Measurements from ENCODE around the gene RSRC1. TPM values are rescaled to one million over a fixed set of nuclear protein-coding genes. Genes with fewer than 3 reads are reported as not detected.

Gene RSRC1
- total and polyA plus RNA-seq, 2 donors (not counting 1 experiment from before 2014, with no cell fraction given), result 12.6 to 43.1 TPM

GRCh38 chr3:158552124-158552523, 442.2 kb downstream of the RSRC1 start:
- Histone ChIP-seq H3K4me1 (ENCODE audit: control insufficient read depth, extremely low read depth, insufficient read depth, low read length) (no peaks in the 10 kb centered on the region), H3K79me2 (ENCODE audit: control insufficient read depth, insufficient read depth, low read length) (no peaks in the 10 kb centered on the region), H3K9me3 (ENCODE audit: control insufficient read depth, insufficient read depth, low read depth, low read length) (no peaks in the 10 kb centered on the region), H3K27ac (ENCODE audit: insufficient read depth, low read length) (no peak overlapping the region), H2AFZ (ENCODE audit: low read length) (no peak overlapping the region), H4K20me1 (ENCODE audit: control insufficient read depth, extremely low read depth, insufficient read depth, low read length) (no peaks in the 10 kb centered on the region), H3K9ac (ENCODE audit: insufficient read depth, low read length) (no peak overlapping the region), H3K36me3 (ENCODE audit: control insufficient read depth, insufficient read depth, low read length) (no peaks in the 10 kb centered on the region), H3K27me3 (ENCODE audit: control insufficient read depth, insufficient read depth, low read length) (no peaks in the 10 kb centered on the region), H3K4me2 (ENCODE audit: extremely low read depth, insufficient read depth, low read length) (no peak overlapping the region), H3K4me3 (replicated peaks in 1 of 4; ENCODE audit: control extremely low read depth in 1 of 4, insufficient read depth in 1 of 4, low read depth in 3 of 4, low read length in 4 of 4) (no peak overlapping the region)
- TF ChIP-seq CTCF (conservative IDR thresholded peaks at IDR 0.05 in 1 of 2, IDR thresholded peaks at IDR 0.05 in 1 of 2; ENCODE audit: low read depth in 1 of 2, low read length in 2 of 2) (no peak), EZH2 (IDR thresholded peaks at IDR 0.05; ENCODE audit: low read length, missing control alignments) (no peak)
- DNase-seq (ENCODE audit: low read depth in 2 of 2), result no peak

- Histone ChIP-seq H3K4me3 (replicated peaks in 1 of 4; ENCODE audit: control extremely low read depth in 1 of 4, insufficient read depth in 1 of 4, low read depth in 3 of 4, low read length in 4 of 4) (no peak overlapping the region), H4K20me1 (ENCODE audit: control insufficient read depth, extremely low read depth, insufficient read depth, low read length) (no peaks in the 10 kb centered on the region), H2AFZ (ENCODE audit: low read length) (no peak overlapping the region), H3K27me3 (ENCODE audit: control insufficient read depth, insufficient read depth, low read length) (no peaks in the 10 kb centered on the region), H3K27ac (ENCODE audit: insufficient read depth, low read length) (no peak overlapping the region), H3K79me2 (ENCODE audit: control insufficient read depth, insufficient read depth, low read length) (no peaks in the 10 kb centered on the region), H3K4me1 (ENCODE audit: control insufficient read depth, extremely low read depth, insufficient read depth, low read length) (no peaks in the 10 kb centered on the region), H3K4me2 (ENCODE audit: extremely low read depth, insufficient read depth, low read length) (no peak overlapping the region), H3K9ac (ENCODE audit: insufficient read depth, low read length) (no peak overlapping the region), H3K9me3 (ENCODE audit: control insufficient read depth, insufficient read depth, low read depth, low read length) (no peaks in the 10 kb centered on the region), H3K36me3 (ENCODE audit: control insufficient read depth, insufficient read depth, low read length) (no peaks in the 10 kb centered on the region)
- TF ChIP-seq EZH2 (IDR thresholded peaks at IDR 0.05; ENCODE audit: low read length, missing control alignments) (no peak), CTCF (conservative IDR thresholded peaks at IDR 0.05 in 1 of 2, IDR thresholded peaks at IDR 0.05 in 1 of 2; ENCODE audit: low read depth in 1 of 2, low read length in 2 of 2) (no peak)
- no peak for DNase-seq (ENCODE audit: low read depth in 2 of 2)
Measured at GRCh38 chr3:158559504-158559903, 449.6 kb downstream of the RSRC1 start.

- Histone ChIP-seq H3K4me3 (replicated peaks in 1 of 4; ENCODE audit: control extremely low read depth in 1 of 4, insufficient read depth in 1 of 4, low read depth in 3 of 4, low read length in 4 of 4) (no peak overlapping the region), H3K27me3 (ENCODE audit: control insufficient read depth, insufficient read depth, low read length) (no peaks in the 10 kb centered on the region), H3K4me1 (ENCODE audit: control insufficient read depth, extremely low read depth, insufficient read depth, low read length) (no peaks in the 10 kb centered on the region), H2AFZ (ENCODE audit: low read length) (no peak overlapping the region), H3K9me3 (ENCODE audit: control insufficient read depth, insufficient read depth, low read depth, low read length) (no peaks in the 10 kb centered on the region), H3K79me2 (ENCODE audit: control insufficient read depth, insufficient read depth, low read length) (no peaks in the 10 kb centered on the region), H3K9ac (ENCODE audit: insufficient read depth, low read length) (no peak overlapping the region), H4K20me1 (ENCODE audit: control insufficient read depth, extremely low read depth, insufficient read depth, low read length) (no peaks in the 10 kb centered on the region), H3K27ac (ENCODE audit: insufficient read depth, low read length) (no peak overlapping the region), H3K36me3 (ENCODE audit: control insufficient read depth, insufficient read depth, low read length) (no peaks in the 10 kb centered on the region), H3K4me2 (ENCODE audit: extremely low read depth, insufficient read depth, low read length) (no peak overlapping the region)
- no peak for TF ChIP-seq CTCF (conservative IDR thresholded peaks at IDR 0.05 in 1 of 2, IDR thresholded peaks at IDR 0.05 in 1 of 2; ENCODE audit: low read depth in 1 of 2, low read length in 2 of 2)
- TF ChIP-seq EZH2 (IDR thresholded peaks at IDR 0.05; ENCODE audit: low read length, missing control alignments), result no peak
- no peak for DNase-seq (ENCODE audit: low read depth in 2 of 2)
Measured at GRCh38 chr3:158560979-158561378, 451.1 kb downstream of the RSRC1 start.
